Panc1 (cell line): ENCODE data around the gene MBD4. TPM values are rescaled to one million over a fixed set of nuclear protein-coding genes. Genes with fewer than 3 reads are reported as not detected.
"Not testable (repeated sequence)": the region's sequence is repeated elsewhere in the genome, so short reads cannot be mapped to it uniquely, and the experiment has no call there.

Experiments used
- ATAC-seq: fragments of 200-7000 bp; cut with Tn5 transposase; 2 replicates; pipeline ENCODE4 v1.9.1; 2020; ENCODE audit warnings: mild to moderate bottlenecking, moderate library complexity
- BruUV-seq: library from RNA; stranded (reverse); fragments of 400-500 nt; replicated peaks from 2 replicates; lab custom pipeline; 2021; lab: Mats Ljungman, UMichigan
- CTCF ChIA-PET: fragments of 300-600 bp; sonication (Branson Sonifier 250); formaldehyde crosslinking; loops from one replicate; lab custom pipeline; 2022; ENCODE audit warnings: antibody characterized with exemption; lab: Charles Lee
- POLR2A ChIA-PET: fragments of 300-600 bp; sonication (Branson Sonifier 250); formaldehyde crosslinking; loops from one replicate; lab custom pipeline; 2022; ENCODE audit warnings: antibody characterized with exemption; lab: Charles Lee
- DNase-seq: peaks from one replicate; pipeline ENCODE4 v3.0.0-alpha.2; 2010; ENCODE audit warnings: low read depth, low spot score
- H3K27ac ChIP-seq: 2 replicates; pipeline ENCODE4 v1.5.1; 2011; ENCODE audit warnings: mild to moderate bottlenecking, low read length, inconsistent platforms
- H3K27me3 ChIP-seq: fragments of 200-500 bp; sonication (Bioruptor generic); 2 replicates; pipeline ENCODE4 v1.6.0; 2014; ENCODE audit warnings: low read length, inconsistent platforms; ENCODE audit not compliant: control insufficient read depth, insufficient read depth
- H3K36me3 ChIP-seq: fragments of 200-500 bp; sonication (Bioruptor generic); 2 replicates; pipeline ENCODE4 v1.5.1; 2014; ENCODE audit warnings: inconsistent platforms, mild to moderate bottlenecking, low read length, moderate library complexity; ENCODE audit not compliant: control insufficient read depth, insufficient read depth
- H3K4me1 ChIP-seq: 2 replicates; pipeline ENCODE4 v1.5.1; 2011; ENCODE audit warnings: inconsistent platforms, mild to moderate bottlenecking, low read length, moderate library complexity; ENCODE audit not compliant: control insufficient read depth, insufficient read depth
- H3K4me3 ChIP-seq, 2 experiments: 2 replicates each; pipeline ENCODE4 v1.5.1; 2011 to 2012; ENCODE audit warnings: low read depth in 2 of 2, low read length in 2 of 2, mild to moderate bottlenecking in 2 of 2, inconsistent platforms in 1 of 2, moderate library complexity in 1 of 2
- H3K9me3 ChIP-seq: fragments of 200-500 bp; sonication (Bioruptor generic); 2 replicates; pipeline ENCODE4 v1.5.1; 2014; ENCODE audit warnings: low read depth, mild to moderate bottlenecking, inconsistent platforms, low read length, moderate library complexity; ENCODE audit not compliant: control insufficient read depth, insufficient read depth
- POLR2AphosphoS5 ChIP-seq: IDR thresholded peaks from 2 replicates; pipeline ENCODE4 v1.6.1; 2012; ENCODE audit warnings: mild to moderate bottlenecking, low read depth, low read length, moderate library complexity
- SIN3A ChIP-seq: IDR thresholded peaks from 2 replicates; pipeline ENCODE4 v1.6.1; 2012; ENCODE audit warnings: low read depth, mild to moderate bottlenecking, low read length, moderate library complexity, borderline replicate concordance; ENCODE audit not compliant: insufficient read depth
- TCF7L2 ChIP-seq: IDR thresholded peaks from 2 replicates; pipeline ENCODE4 v1.6.1; 2011; ENCODE audit warnings: mild to moderate bottlenecking, low read depth, low read length, inconsistent platforms
- in situ Hi-C: cut with HindIII; loops from 2 replicates; pipeline ENCODE4 v1.10.0; 2016; ENCODE audit warnings: low sequenced_read_pairs, low pct_unique_long_range_greater_than_20kb
- intact Hi-C: fragments of 100-400 bp; cut with micrococcal nuclease; formaldehyde crosslinking; loops from one replicate; pipeline ENCODE4 v1.10.0; 2022; ENCODE audit not compliant: unreplicated experiment
- total RNA-seq: library from RNA; stranded (reverse); gene quantifications from one replicate; pipeline ENCODE4 v1.2.1, GENCODE V29; 2021; ENCODE audit not compliant: unreplicated experiment
- TF ChIP-seq, protein P1 (sequence below), 2 experiments: IDR thresholded peaks; 2 replicates each; pipeline ENCODE4 v1.6.1; 2011 to 2012; ENCODE audit warnings: low read depth in 2 of 2, control low read depth in 1 of 2, low read length in 1 of 2, mild to moderate bottlenecking in 1 of 2, moderate library complexity in 1 of 2; ENCODE audit not compliant: insufficient read depth in 1 of 2
- TF ChIP-seq, protein P2 (sequence below): fragments of 450-650 bp; IDR thresholded peaks from 2 replicates; pipeline ENCODE4 v1.5.1; 2017; ENCODE audit warnings: mild to moderate bottlenecking

The MBD4 gene
- total RNA-seq, 1 experiment from 2014 or later = 44.7 TPM

DNA sequence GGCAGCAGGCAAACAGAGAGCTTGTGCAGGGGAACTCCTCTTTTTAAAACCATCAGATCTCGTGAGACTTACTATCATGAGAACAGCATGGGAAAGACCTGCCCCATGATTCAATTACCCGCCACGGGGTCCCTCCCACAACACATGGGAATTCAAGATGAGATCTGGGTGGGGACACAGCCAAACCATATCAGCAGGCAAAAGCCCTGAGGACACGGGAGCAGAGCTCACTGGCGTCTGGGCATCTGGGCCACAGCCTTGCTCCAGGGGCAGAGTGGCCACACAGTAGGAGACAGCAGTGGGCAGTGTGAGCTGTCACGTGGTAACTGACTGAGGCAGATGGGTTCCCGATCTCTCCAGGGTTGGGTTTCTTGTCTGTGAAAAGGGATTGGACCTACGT, 54.2 kb downstream of the MBD4 start:
- ATAC-seq, H3K27me3 ChIP-seq, DNase-seq, H3K27ac ChIP-seq, in situ Hi-C loops, BruUV-seq, H3K36me3 ChIP-seq, H3K4me3 ChIP-seq, H3K9me3 ChIP-seq, intact Hi-C loops: not testable (repeated sequence)
- POLR2A ChIA-PET = interaction anchor here (0.6 kb wide), 1 partner anchor 9 kb away, joined by 8 read pairs; no protein-coding TSS in a partner anchor
- CTCF ChIA-PET = interaction anchor here (0.6 to 1.1 kb wide), 2 partner anchors 10 to 310 kb away, joined by 4 to 12 read pairs; no protein-coding TSS in a partner anchor
- peaks cover 12% of the 10 kb centered on the region for H3K4me1 ChIP-seq

- H3K4me3 ChIP-seq = no peak overlapping the region
- no peak overlapping the region for H3K27ac ChIP-seq
- no peaks in the 10 kb centered on the region for H3K36me3 ChIP-seq
- in situ Hi-C loops = no loop called here
- no peaks in the 10 kb centered on the region for H3K27me3 ChIP-seq
- CTCF ChIA-PET = interaction anchor here (1.1 kb wide), 1 partner anchor 9 kb away, joined by 12 read pairs; no protein-coding TSS in a partner anchor
- intact Hi-C loops = no loop called here
- no peak for TF ChIP-seq POLR2AphosphoS5
- TF ChIP-seq, protein P1, sequence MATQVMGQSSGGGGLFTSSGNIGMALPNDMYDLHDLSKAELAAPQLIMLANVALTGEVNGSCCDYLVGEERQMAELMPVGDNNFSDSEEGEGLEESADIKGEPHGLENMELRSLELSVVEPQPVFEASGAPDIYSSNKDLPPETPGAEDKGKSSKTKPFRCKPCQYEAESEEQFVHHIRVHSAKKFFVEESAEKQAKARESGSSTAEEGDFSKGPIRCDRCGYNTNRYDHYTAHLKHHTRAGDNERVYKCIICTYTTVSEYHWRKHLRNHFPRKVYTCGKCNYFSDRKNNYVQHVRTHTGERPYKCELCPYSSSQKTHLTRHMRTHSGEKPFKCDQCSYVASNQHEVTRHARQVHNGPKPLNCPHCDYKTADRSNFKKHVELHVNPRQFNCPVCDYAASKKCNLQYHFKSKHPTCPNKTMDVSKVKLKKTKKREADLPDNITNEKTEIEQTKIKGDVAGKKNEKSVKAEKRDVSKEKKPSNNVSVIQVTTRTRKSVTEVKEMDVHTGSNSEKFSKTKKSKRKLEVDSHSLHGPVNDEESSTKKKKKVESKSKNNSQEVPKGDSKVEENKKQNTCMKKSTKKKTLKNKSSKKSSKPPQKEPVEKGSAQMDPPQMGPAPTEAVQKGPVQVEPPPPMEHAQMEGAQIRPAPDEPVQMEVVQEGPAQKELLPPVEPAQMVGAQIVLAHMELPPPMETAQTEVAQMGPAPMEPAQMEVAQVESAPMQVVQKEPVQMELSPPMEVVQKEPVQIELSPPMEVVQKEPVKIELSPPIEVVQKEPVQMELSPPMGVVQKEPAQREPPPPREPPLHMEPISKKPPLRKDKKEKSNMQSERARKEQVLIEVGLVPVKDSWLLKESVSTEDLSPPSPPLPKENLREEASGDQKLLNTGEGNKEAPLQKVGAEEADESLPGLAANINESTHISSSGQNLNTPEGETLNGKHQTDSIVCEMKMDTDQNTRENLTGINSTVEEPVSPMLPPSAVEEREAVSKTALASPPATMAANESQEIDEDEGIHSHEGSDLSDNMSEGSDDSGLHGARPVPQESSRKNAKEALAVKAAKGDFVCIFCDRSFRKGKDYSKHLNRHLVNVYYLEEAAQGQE (IDR thresholded peaks at IDR 0.05; ENCODE audit: insufficient read depth in 1 of 2, low read depth in 2 of 2, low read length in 1 of 2) = no peak
- TF ChIP-seq TCF7L2 = no peak
- no peak for TF ChIP-seq SIN3A
- TF ChIP-seq, protein P2, sequence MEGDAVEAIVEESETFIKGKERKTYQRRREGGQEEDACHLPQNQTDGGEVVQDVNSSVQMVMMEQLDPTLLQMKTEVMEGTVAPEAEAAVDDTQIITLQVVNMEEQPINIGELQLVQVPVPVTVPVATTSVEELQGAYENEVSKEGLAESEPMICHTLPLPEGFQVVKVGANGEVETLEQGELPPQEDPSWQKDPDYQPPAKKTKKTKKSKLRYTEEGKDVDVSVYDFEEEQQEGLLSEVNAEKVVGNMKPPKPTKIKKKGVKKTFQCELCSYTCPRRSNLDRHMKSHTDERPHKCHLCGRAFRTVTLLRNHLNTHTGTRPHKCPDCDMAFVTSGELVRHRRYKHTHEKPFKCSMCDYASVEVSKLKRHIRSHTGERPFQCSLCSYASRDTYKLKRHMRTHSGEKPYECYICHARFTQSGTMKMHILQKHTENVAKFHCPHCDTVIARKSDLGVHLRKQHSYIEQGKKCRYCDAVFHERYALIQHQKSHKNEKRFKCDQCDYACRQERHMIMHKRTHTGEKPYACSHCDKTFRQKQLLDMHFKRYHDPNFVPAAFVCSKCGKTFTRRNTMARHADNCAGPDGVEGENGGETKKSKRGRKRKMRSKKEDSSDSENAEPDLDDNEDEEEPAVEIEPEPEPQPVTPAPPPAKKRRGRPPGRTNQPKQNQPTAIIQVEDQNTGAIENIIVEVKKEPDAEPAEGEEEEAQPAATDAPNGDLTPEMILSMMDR = no peak
- DNase-seq (no peak), ATAC-seq (no peak)
- H3K9me3 ChIP-seq = 0 out of 2 replicates have a peak, but pooled peaks cover 3% of the 10 kb centered on the region
- BruUV-seq = no TSS peak
- POLR2A ChIA-PET = no interaction called here
- peaks cover 12% of the 10 kb centered on the region for H3K4me1 ChIP-seq
These were observed 55.0 kb downstream of the MBD4 start for GRCh38 chr3:129384594-129385323.

- H3K27me3 ChIP-seq, H3K4me1 ChIP-seq, H3K4me3 ChIP-seq, in situ Hi-C loops, ATAC-seq, H3K9me3 ChIP-seq, H3K36me3 ChIP-seq, intact Hi-C loops, DNase-seq, H3K27ac ChIP-seq, POLR2A ChIA-PET, BruUV-seq: not testable (repeated sequence)
- CTCF ChIA-PET = interaction anchor here (0.6 to 1.3 kb wide), 6 partner anchors 9 to 103 kb away, joined by 3 to 10 read pairs (median 5); partner anchors contain the start of genes IFT122 and MBD4
These were observed 55.6 kb downstream of the MBD4 start for GRCh38 chr3:129384103-129384502.
